ENCODE results near the gene KCNMA1.

KCNMA1 gene

GRCh38 chr10:77560052-77560451, 77.6 kb downstream of the KCNMA1 start:
- DNase-seq (ENCODE audit: low read depth in 2 of 2), result no peak

GRCh38 chr10:77556990-77557601, 80.5 kb downstream of the KCNMA1 start:
- no peak for DNase-seq (ENCODE audit: low read depth in 2 of 2)

GRCh38 chr10:77555591-77556212, 81.9 kb downstream of the KCNMA1 start:
- no peak for DNase-seq (ENCODE audit: low read depth in 2 of 2)

- no peak for DNase-seq (ENCODE audit: low read depth in 2 of 2)
These were observed 82.6 kb downstream of the KCNMA1 start for GRCh38 chr10:77554996-77555397.

GRCh38 chr10:77553966-77554365, 83.6 kb downstream of the KCNMA1 start:
- no peak for DNase-seq (ENCODE audit: low read depth in 2 of 2)

GRCh38 chr10:77553311-77553710, 84.3 kb downstream of the KCNMA1 start:
- no peak for DNase-seq (ENCODE audit: low read depth in 2 of 2)

- DNase-seq (ENCODE audit: low read depth in 2 of 2), result no peak
These were observed 85.4 kb downstream of the KCNMA1 start for GRCh38 chr10:77552252-77552651.

- DNase-seq (ENCODE audit: low read depth in 2 of 2), result no peak
These were observed 87.2 kb downstream of the KCNMA1 start for GRCh38 chr10:77550378-77550777.

- DNase-seq (ENCODE audit: low read depth in 2 of 2), result no peak
These were observed 88.9 kb downstream of the KCNMA1 start for GRCh38 chr10:77548671-77549070.

- no peak for DNase-seq (ENCODE audit: low read depth in 2 of 2)
These were observed 89.5 kb downstream of the KCNMA1 start for GRCh38 chr10:77548157-77548556.

- no peak for DNase-seq (ENCODE audit: low read depth in 2 of 2)
These were observed 90.1 kb downstream of the KCNMA1 start for GRCh38 chr10:77547307-77548050.

- no peak for DNase-seq (ENCODE audit: low read depth in 2 of 2)
These were observed 91.6 kb downstream of the KCNMA1 start for GRCh38 chr10:77546042-77546441.

- no peak for DNase-seq (ENCODE audit: low read depth in 2 of 2)
These were observed 92.0 kb downstream of the KCNMA1 start for GRCh38 chr10:77545585-77545984.

- DNase-seq (ENCODE audit: low read depth in 2 of 2), result no peak
These were observed 93.0 kb downstream of the KCNMA1 start for GRCh38 chr10:77544617-77545016.

GRCh38 chr10:77542710-77543259, 94.8 kb downstream of the KCNMA1 start:
- DNase-seq (ENCODE audit: low read depth in 2 of 2), result no peak

- DNase-seq (ENCODE audit: low read depth in 2 of 2), result no peak
These were observed 95.7 kb downstream of the KCNMA1 start for GRCh38 chr10:77541944-77542343.

GRCh38 chr10:77541247-77541646, 96.4 kb downstream of the KCNMA1 start:
- DNase-seq (ENCODE audit: low read depth in 2 of 2), result no peak

- no peak for DNase-seq (ENCODE audit: low read depth in 2 of 2)
These were observed 98.3 kb downstream of the KCNMA1 start for GRCh38 chr10:77539147-77539935.

- no peak for DNase-seq (ENCODE audit: low read depth in 2 of 2)
These were observed 99.8 kb downstream of the KCNMA1 start for GRCh38 chr10:77537720-77538373.

- DNase-seq (ENCODE audit: low read depth in 2 of 2), result no peak
These were observed 100.5 kb downstream of the KCNMA1 start for GRCh38 chr10:77537071-77537470.

- no peak for DNase-seq (ENCODE audit: low read depth in 2 of 2)
These were observed 103.7 kb downstream of the KCNMA1 start for GRCh38 chr10:77533887-77534278.
